Testis (tissue), 2 donors: Measurements from ENCODE around the gene KCNAB1.

Experiments used
- CTCF ChIP-seq, 3 experiments: fragments of 450-650 bp in 2 of 3; fragments of 200-600 bp in 1 of 3; sonication (generic) in 1 of 3; IDR thresholded peaks; one replicate each; pipeline ENCODE4 v1.5.1; 2016 to 2019; ENCODE audit warnings: antibody characterized with exemption in 3 of 3, mild to moderate bottlenecking in 2 of 3, moderate library complexity in 1 of 3
- POLR2A ChIP-seq: fragments of 450-650 bp; IDR thresholded peaks from one replicate; pipeline ENCODE4 v1.6.1; 2017; ENCODE audit warnings: antibody characterized with exemption, mild to moderate bottlenecking, moderate library complexity

GRCh38 chr3:156163848-156164247, 43.5 kb downstream of the KCNAB1 start:
- TF ChIP-seq CTCF (IDR thresholded peaks at IDR 0.05) (no peak), POLR2A (no peak)
